Measurements from ENCODE around the gene SKA3. TPM values are rescaled to one million over a fixed set of nuclear protein-coding genes. Genes with fewer than 3 reads are reported as not detected.

SKA3 gene
- total RNA-seq, 1 experiment from 2014 or later, result 17.4 TPM

DNA sequence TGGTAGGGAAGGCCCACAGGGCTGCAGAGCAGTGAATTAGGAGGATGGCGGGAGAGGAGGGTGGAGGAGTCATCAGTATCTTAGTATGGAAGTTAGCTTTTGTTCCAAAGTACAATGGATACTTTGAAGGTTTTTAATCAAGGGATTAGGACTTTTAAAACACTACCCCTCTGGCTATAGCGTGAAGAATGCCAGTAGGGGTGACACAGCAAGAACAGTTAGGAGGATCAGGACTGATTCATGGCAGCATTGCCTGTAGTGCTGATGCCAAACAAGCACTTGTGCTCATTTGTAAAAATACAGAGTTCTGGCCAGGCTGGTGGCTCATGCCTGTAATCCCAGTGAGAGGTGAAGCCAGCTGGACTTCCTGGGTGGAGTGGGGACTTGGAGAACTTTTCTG lies 46.2 kb downstream of the SKA3 start:
- DNase-seq (ENCODE audit: low read depth, low spot score), result no peak
- in situ Hi-C loops (cut with HindIII; ENCODE audit: low pct_unique_long_range_greater_than_20kb, low sequenced_read_pairs), result no loop called here

GRCh38 chr13:21124852-21125251 lies 51.5 kb downstream of the SKA3 start:
- peak; percentile 33 for DNase-seq (ENCODE audit: low read depth, low spot score)
- in situ Hi-C loops (cut with HindIII; ENCODE audit: low pct_unique_long_range_greater_than_20kb, low sequenced_read_pairs), result no loop called here

GRCh38 chr13:21123956-21124355 lies 52.4 kb downstream of the SKA3 start:
- DNase-seq (ENCODE audit: low read depth, low spot score), result no peak
- in situ Hi-C loops (cut with HindIII; ENCODE audit: low pct_unique_long_range_greater_than_20kb, low sequenced_read_pairs), result no loop called here

GRCh38 chr13:21121616-21122015 lies 54.7 kb downstream of the SKA3 start:
- DNase-seq (ENCODE audit: low read depth, low spot score), result no peak
- in situ Hi-C loops (cut with HindIII; ENCODE audit: low pct_unique_long_range_greater_than_20kb, low sequenced_read_pairs), result no loop called here

GRCh38 chr13:21120191-21120590 lies 56.2 kb downstream of the SKA3 start:
- in situ Hi-C loops (cut with HindIII; ENCODE audit: low pct_unique_long_range_greater_than_20kb, low sequenced_read_pairs), result no loop called here
- no peak for DNase-seq (ENCODE audit: low read depth, low spot score)

DNA sequence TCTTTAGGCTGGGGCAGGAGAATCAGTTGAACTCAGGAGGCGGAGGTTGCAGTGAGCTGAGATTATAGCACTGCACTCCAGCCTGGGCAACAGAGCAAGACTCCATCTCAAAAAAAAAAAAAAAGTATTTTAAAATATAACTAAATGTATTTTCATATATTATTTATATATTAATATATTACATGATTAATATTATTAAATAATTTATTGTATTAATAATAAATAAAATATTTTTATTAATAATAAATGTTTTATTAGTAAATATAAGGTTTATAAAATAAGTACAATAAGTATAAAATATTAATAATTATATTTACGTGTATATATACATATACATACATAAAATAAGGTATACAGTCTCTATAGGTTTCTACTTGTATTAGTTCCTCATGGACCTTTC lies 56.8 kb downstream of the SKA3 start:
- in situ Hi-C loops (cut with HindIII; ENCODE audit: low pct_unique_long_range_greater_than_20kb, low sequenced_read_pairs), result no loop called here
- DNase-seq (ENCODE audit: low read depth, low spot score), result no peak

- no peak for DNase-seq (ENCODE audit: low read depth, low spot score)
- in situ Hi-C loops (cut with HindIII; ENCODE audit: low pct_unique_long_range_greater_than_20kb, low sequenced_read_pairs), result no loop called here
These were observed 58.2 kb downstream of the SKA3 start for GRCh38 chr13:21118180-21118579.

GRCh38 chr13:21117104-21117809 lies 59.1 kb downstream of the SKA3 start:
- in situ Hi-C loops (cut with HindIII; ENCODE audit: low pct_unique_long_range_greater_than_20kb, low sequenced_read_pairs), result no loop called here
- peak; percentile 37 for DNase-seq (ENCODE audit: low read depth, low spot score)

GRCh38 chr13:21116141-21116540 lies 60.2 kb downstream of the SKA3 start:
- in situ Hi-C loops (cut with HindIII; ENCODE audit: low pct_unique_long_range_greater_than_20kb, low sequenced_read_pairs), result no loop called here
- DNase-seq (ENCODE audit: low read depth, low spot score), result no peak

DNA sequence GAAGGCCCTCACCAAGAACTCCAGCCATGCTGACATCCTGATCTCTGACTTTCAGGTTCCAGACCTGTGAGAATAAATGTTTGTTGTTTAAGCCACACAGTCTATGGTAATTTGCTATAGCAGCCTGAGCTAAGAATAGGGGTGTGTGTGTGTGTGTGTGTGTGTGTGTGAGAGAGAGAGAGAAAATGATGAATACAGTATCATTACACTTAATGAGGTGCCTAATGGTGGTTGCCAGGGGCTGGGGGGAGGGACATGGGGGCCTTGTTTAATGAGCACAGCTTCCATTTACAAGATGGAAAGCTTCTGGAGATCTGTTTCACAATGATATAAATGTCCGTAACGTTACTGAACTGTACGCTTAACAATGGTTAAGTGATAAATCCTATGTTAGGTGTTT lies 61.1 kb downstream of the SKA3 start:
- no peak for DNase-seq (ENCODE audit: low read depth, low spot score)
- in situ Hi-C loops (cut with HindIII; ENCODE audit: low pct_unique_long_range_greater_than_20kb, low sequenced_read_pairs), result no loop called here

DNA sequence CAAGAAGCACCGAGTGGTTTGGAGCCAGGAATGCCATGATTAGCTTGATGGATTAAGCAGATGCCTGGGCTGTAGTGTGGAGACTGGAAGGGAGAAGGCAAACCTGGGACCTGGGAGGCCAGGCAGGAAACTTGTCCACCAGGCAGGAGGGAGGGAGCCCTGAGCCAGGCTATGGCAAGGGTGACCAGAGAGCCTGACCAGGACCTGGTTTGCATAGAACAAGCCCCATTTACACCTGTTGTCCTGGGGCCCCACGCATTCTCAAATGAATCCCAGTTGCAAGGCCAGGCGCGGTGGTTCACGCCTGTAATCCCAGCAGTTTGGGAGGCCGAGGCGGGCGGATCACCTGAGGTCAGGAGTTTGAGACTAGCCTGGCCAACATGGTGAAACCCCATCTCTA lies 64.8 kb downstream of the SKA3 start:
- no peak for DNase-seq (ENCODE audit: low read depth, low spot score)
- in situ Hi-C loops (cut with HindIII; ENCODE audit: low pct_unique_long_range_greater_than_20kb, low sequenced_read_pairs), result no loop called here

DNA sequence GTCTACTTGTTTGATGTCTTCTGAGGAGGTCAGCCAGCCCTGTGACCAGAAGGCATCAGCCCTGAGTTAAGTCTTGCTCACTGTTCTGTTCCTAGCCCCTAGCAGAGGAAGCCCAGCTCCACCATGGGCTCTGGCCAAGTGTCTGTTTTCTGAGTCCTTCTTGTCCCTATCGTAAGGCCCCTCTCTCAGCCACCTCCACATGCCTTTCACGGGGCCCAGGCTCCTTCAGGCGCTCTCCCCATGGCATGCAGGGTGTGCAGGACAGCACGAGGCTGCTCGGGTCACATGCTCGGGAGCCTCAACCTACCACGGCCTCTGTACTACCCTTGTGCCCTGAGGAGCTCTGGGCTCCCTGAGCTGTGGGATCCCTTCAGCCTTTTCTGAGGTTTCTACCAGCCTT lies 67.2 kb downstream of the SKA3 start:
- DNase-seq (ENCODE audit: low read depth, low spot score), result peak; percentile 34
- in situ Hi-C loops (cut with HindIII; ENCODE audit: low pct_unique_long_range_greater_than_20kb, low sequenced_read_pairs), result no loop called here

DNA sequence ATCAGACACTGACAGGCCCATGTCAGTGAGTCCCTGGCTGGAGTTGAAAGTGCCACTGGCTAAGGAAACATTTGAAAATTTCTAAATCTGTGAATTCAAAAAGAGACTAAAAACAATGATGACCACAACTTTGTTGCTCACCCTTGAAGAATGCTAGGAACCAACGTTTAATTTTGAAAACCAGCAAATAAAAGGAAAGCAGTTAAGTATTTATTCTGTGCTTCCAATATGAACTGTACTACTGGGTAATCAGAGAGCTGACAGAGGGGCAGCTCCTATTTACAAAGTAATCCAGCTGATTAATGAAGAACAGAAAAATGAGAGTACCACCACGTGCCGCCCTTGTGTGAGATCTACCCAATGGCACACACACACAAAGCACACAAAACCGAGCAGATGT lies 70.3 kb downstream of the SKA3 start:
- in situ Hi-C loops (cut with HindIII; ENCODE audit: low pct_unique_long_range_greater_than_20kb, low sequenced_read_pairs), result no loop called here
- DNase-seq (ENCODE audit: low read depth, low spot score), result no peak

DNA sequence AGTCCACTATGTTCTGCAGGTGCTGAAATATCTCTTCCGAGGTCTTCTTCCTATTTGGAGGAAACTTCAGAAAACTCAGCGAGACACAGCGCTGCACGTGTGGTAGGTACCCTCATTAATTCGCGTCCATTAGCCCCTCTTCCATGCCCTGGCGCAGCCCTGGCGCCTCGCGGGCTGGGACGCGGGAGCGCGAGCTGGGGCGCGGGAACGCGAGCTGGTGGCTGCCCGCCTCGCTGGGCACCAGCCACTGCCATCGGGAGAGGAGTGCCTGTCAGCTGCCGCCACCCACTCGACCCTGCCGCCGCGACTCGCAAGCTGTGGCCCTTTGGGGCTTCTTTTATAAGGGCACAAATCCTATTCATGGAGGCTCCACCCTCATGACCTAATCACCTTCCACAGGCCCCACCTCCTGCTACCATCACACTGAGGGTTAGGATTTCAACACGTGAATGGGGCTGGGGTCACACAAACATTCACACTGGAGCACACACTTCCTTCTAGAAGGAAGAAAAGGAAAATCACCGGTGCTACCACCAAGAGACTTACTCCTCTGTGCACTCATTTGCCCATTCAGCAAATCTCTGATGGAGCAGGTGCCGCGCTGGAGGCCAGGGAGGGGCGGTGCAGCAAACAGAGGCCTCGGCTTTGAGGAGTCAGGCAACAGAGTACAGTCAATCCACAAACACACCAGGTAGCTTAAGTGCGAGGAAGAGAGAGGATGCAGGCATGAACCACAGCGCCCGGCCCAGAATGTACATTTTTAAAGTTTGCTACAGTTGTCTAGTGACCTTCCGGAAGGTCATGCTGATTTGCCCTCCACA lies 71.9 kb downstream of the SKA3 start:
- no peak for DNase-seq (ENCODE audit: low read depth, low spot score)
- in situ Hi-C loops (cut with HindIII; ENCODE audit: low pct_unique_long_range_greater_than_20kb, low sequenced_read_pairs), result no loop called here

Small RNA genes lying within 50 kb of the gene (small RNA-seq; reads per million reads assigned to genes)
- gene AL158032.1, result 0 reads per million in 2 experiments
- gene RF00086, result 0 to 0.04 reads per million in 2 experiments
- 0 reads per million in 2 experiments for gene RF02116

Other genes starting within 250 kb of the SKA3 start
- gene LATS2, start 115.0 kb downstream of the SKA3 start, total RNA-seq (2014; rRNA removed; shearing (Covaris generic)), result 12.9 and 13.0 TPM in 2 replicates
- 103 and 110 TPM in 2 replicates for gene SAP18, start 36.4 kb downstream of the SKA3 start, total RNA-seq (2014; rRNA removed; shearing (Covaris generic))
- gene MRPL57, start 106 bp upstream of the SKA3 start, total RNA-seq (2014; rRNA removed; shearing (Covaris generic)), result 33.6 and 39.7 TPM in 2 replicates

Data from SK-MEL-5 (cell line).